CD14-positive monocyte (primary cell): Measurements from ENCODE around the gene STAT4. TPM values are rescaled to one million over a fixed set of nuclear protein-coding genes. Genes with fewer than 3 reads are reported as not detected.

ENCODE experiments used
- DNase-seq, 3 donors: peaks; one replicate each; pipeline ENCODE4 v3.0.0-alpha.2; 2011 to 2022
- H2AFZ ChIP-seq: 2 replicates; pipeline ENCODE4 v1.6.0; 2012; ENCODE audit warnings: mild to moderate bottlenecking, low read depth, low read length, inconsistent platforms; ENCODE audit not compliant: insufficient read depth, poor library complexity, severe bottlenecking
- H3K27ac ChIP-seq, 2 donors: 1 replicate in 1 of 2; 2 replicates in 1 of 2; pipeline ENCODE4 v1.5.1; 2012 to 2013; ENCODE audit warnings: low read length in 2 of 2, control low read depth in 1 of 2, inconsistent platforms in 1 of 2, low read depth in 1 of 2, mild to moderate bottlenecking in 1 of 2
- H3K27me3 ChIP-seq, 2 donors: one replicate each; pipeline versions ENCODE4 v1.6.0 to v1.6.1; 2011 to 2013; ENCODE audit warnings: low read length in 2 of 2; ENCODE audit not compliant: control insufficient read depth in 2 of 2, insufficient read depth in 2 of 2
- H3K36me3 ChIP-seq, 2 donors: replicated peaks in 1 of 2; 1 replicate in 1 of 2; 2 replicates in 1 of 2; pipeline versions ENCODE4 v1.5.1 to v1.6.1; 2012 to 2013; ENCODE audit warnings: low read length in 2 of 2, control low read depth in 1 of 2, inconsistent platforms in 1 of 2, mild to moderate bottlenecking in 1 of 2; ENCODE audit not compliant: insufficient read depth in 2 of 2, control insufficient read depth in 1 of 2
- H3K4me1 ChIP-seq, 2 donors: 1 replicate in 1 of 2; 2 replicates in 1 of 2; pipeline versions ENCODE4 v1.5.1 to v1.6.1; 2012 to 2013; ENCODE audit warnings: low read length in 2 of 2, control low read depth in 1 of 2, inconsistent platforms in 1 of 2, mild to moderate bottlenecking in 1 of 2, moderate library complexity in 1 of 2; ENCODE audit not compliant: insufficient read depth in 2 of 2, control insufficient read depth in 1 of 2
- H3K4me2 ChIP-seq: replicated peaks from 2 replicates; pipeline ENCODE3; 2012; ENCODE audit warnings: low read length, moderate library complexity, mild to moderate bottlenecking; ENCODE audit not compliant: poor library complexity, severe bottlenecking; ENCODE audit errors: extremely low read depth
- H3K4me3 ChIP-seq, 3 experiments: fragments of 200-600 bp in 1 of 3; sonication (generic) in 1 of 3; replicated peaks in 1 of 3; 1 replicate in 2 of 3; 2 replicates in 1 of 3; pipeline ENCODE4 v1.5.1; 2011 to 2013; ENCODE audit warnings: low read length in 3 of 3, mild to moderate bottlenecking in 3 of 3, control low read depth in 2 of 3, low read depth in 2 of 3, inconsistent platforms in 1 of 3, moderate library complexity in 1 of 3
- H3K79me2 ChIP-seq: 2 replicates; pipeline ENCODE4 v1.6.0; 2012; ENCODE audit warnings: mild to moderate bottlenecking, control low read depth, inconsistent platforms, low read length, moderate library complexity; ENCODE audit not compliant: insufficient read depth
- H3K9ac ChIP-seq: 2 replicates; pipeline ENCODE4 v1.6.0; 2017; ENCODE audit warnings: low read length, mild to moderate bottlenecking; ENCODE audit not compliant: insufficient read depth, poor library complexity, severe bottlenecking
- H3K9me3 ChIP-seq, 2 donors: replicated peaks in 1 of 2; 1 replicate in 1 of 2; 2 replicates in 1 of 2; pipeline versions ENCODE4 v1.5.1 to v1.6.1; 2012 to 2013; ENCODE audit warnings: low read length in 2 of 2, control low read depth in 1 of 2; ENCODE audit not compliant: control insufficient read depth in 1 of 2, insufficient read depth in 1 of 2
- H4K20me1 ChIP-seq: 2 replicates; pipeline ENCODE4 v1.6.0; 2012; ENCODE audit warnings: mild to moderate bottlenecking, low read length, control low read depth, moderate library complexity; ENCODE audit not compliant: insufficient read depth
- H3K27ac Mint-ChIP-seq, 7 donors: one replicate each; pipeline ENCODE4 v1.8.0; 2020; ENCODE audit warnings: mild to moderate bottlenecking in 7 of 7, mixed read lengths in 7 of 7, moderate library complexity in 6 of 7, inconsistent platforms in 2 of 7
- H3K27me3 Mint-ChIP-seq, 3 donors: one replicate each; pipeline ENCODE4 v1.8.0; 2021 to 2022; ENCODE audit warnings: low read depth in 3 of 3, mild to moderate bottlenecking in 3 of 3, mixed read lengths in 3 of 3, moderate library complexity in 3 of 3, inconsistent platforms in 1 of 3
- H3K36me3 Mint-ChIP-seq, 2 donors: one replicate each; pipeline ENCODE4 v1.8.0; 2020; ENCODE audit warnings: mixed read lengths in 2 of 2, inconsistent platforms in 1 of 2, mild to moderate bottlenecking in 1 of 2
- H3K4me1 Mint-ChIP-seq: one replicate; pipeline ENCODE4 v1.8.0; 2020; ENCODE audit warnings: mild to moderate bottlenecking, mixed read lengths
- H3K4me3 Mint-ChIP-seq, 2 donors: one replicate each; pipeline ENCODE4 v1.8.0; 2020; ENCODE audit warnings: mild to moderate bottlenecking in 2 of 2, mixed read lengths in 2 of 2, moderate library complexity in 1 of 2
- H3K9me3 Mint-ChIP-seq, 7 donors: one replicate each; pipeline ENCODE4 v1.8.0; 2020 to 2022; ENCODE audit warnings: mixed read lengths in 7 of 7, mild to moderate bottlenecking in 6 of 7, moderate library complexity in 6 of 7, inconsistent platforms in 2 of 7
- WGBS: methylation state at CpG from one replicate; pipeline ENCODE4 v1.1.5; 2013; ENCODE audit warnings: missing lambda C conversion rate; ENCODE audit not compliant: insufficient coverage; 5-methylcytosine and 5-hydroxymethylcytosine counted together
- intact Hi-C, 2 donors: fragments of 100-400 bp; cut with micrococcal nuclease; formaldehyde crosslinking; loops; one replicate each; pipeline versions ENCODE4 v1.15.0 to v1.15.1; 2023
- polyA plus RNA-seq, 3 donors: library from polyadenylated mRNA; depleted of rRNA in 1 of 3; unstranded in 2 of 3; stranded (reverse) in 1 of 3; fragments of 300-500 nt in 2 of 3; fragments of >200 nt in 1 of 3; fragmentation: Illumina TruSeq in 2 of 3; gene quantifications; 1 replicate in 2 of 3; 2 replicates in 1 of 3; pipeline ENCODE4 v1.2.3, GENCODE V29; 2012 to 2021
- TF ChIP-seq, protein P1 (sequence below): fragments of 200-600 bp; IDR thresholded peaks from one replicate; pipeline ENCODE4 v1.8.0; 2022; ENCODE audit warnings: antibody characterized with exemption, mild to moderate bottlenecking

The STAT4 gene
- polyA plus RNA-seq, 3 donors, result 0.31 to 0.52 (median 0.31) TPM

DNA sequence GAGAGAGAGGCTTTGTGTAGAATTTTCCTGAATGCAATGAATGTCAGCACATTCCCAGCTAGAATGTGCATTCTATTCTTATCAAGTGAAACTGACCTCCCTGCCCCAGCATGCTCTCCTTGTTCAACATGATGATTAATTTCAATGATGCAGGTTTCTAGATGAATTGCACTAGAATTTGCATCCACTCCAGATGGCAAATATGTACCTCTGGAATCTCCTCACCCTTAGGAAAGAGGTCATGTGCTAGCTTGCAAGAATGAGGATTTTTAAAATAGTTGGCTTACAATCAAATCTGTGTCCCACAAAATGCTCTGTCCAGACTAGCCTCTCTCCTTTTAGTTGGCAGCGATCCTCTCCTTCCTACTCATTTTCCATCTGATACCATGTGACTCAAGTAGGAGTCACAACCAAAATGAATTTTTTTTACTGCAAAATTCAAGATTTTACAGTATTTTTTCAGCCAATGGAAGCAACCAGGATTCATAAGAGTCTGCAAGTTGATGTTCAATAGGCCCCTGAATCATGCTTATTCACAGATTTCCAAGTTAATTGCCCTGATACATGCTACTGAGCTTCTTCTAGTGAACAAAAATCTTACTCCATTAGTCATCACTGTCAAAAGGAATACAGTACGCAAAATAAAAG, 21.0 kb upstream of the STAT4 start:
- Histone ChIP-seq H3K79me2 (no peaks in the 10 kb centered on the region), H3K27me3 (no peaks in the 10 kb centered on the region), H2AFZ (no peak overlapping the region), H3K4me1 (no peaks in the 10 kb centered on the region), H3K9ac (no peak overlapping the region), H3K27ac (no peak overlapping the region), H3K9me3 (no peaks in the 10 kb centered on the region), H3K4me3 (no peak overlapping the region), H3K36me3 (no peaks in the 10 kb centered on the region), H4K20me1 (no peaks in the 10 kb centered on the region), H3K4me2 (no peak overlapping the region)
- H3K9me3 Mint-ChIP-seq, result no peaks in the 10 kb centered on the region
- H3K4me1 Mint-ChIP-seq, result no peaks in the 10 kb centered on the region
- peaks cover 0 to 2% (median 0%) of the 10 kb centered on the region in 3 donors for H3K27me3 Mint-ChIP-seq
- WGBS, result 100% methylated on average over 1 of the region's 2 CpGs
- H3K36me3 Mint-ChIP-seq, result no peaks in the 10 kb centered on the region
- TF ChIP-seq, protein P1, sequence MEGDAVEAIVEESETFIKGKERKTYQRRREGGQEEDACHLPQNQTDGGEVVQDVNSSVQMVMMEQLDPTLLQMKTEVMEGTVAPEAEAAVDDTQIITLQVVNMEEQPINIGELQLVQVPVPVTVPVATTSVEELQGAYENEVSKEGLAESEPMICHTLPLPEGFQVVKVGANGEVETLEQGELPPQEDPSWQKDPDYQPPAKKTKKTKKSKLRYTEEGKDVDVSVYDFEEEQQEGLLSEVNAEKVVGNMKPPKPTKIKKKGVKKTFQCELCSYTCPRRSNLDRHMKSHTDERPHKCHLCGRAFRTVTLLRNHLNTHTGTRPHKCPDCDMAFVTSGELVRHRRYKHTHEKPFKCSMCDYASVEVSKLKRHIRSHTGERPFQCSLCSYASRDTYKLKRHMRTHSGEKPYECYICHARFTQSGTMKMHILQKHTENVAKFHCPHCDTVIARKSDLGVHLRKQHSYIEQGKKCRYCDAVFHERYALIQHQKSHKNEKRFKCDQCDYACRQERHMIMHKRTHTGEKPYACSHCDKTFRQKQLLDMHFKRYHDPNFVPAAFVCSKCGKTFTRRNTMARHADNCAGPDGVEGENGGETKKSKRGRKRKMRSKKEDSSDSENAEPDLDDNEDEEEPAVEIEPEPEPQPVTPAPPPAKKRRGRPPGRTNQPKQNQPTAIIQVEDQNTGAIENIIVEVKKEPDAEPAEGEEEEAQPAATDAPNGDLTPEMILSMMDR, result no peak
- H3K27ac Mint-ChIP-seq, result no peak overlapping the region
- DNase-seq, result no peak
- intact Hi-C loops, result no loop called here
- no peak overlapping the region for H3K4me3 Mint-ChIP-seq

DNA sequence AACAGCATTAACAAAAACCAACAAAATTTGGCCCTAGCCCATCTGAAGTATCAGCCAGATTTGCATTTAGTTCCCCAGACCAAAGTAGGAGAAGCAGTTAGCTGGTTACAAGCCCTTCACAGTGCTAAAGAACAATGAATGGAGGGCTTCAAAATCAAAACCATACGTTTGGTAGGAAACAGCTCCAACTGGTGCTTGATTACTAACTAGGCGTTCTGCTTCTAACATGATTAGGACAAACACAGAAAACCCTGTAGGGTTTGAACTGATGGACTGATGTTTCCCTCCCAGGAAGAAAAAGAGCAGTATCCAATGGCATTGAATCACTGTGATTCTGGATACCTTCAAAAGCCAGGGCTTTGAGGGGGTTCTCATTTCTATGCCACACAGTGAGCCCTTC, 20.5 kb upstream of the STAT4 start:
- H3K4me3 Mint-ChIP-seq, result no peak overlapping the region
- WGBS, result 86% methylated on average over 2 of the region's 2 CpGs
- H3K9me3 ChIP-seq, result no peaks in the 10 kb centered on the region
- no peaks in the 10 kb centered on the region for H3K4me1 Mint-ChIP-seq
- no peaks in the 10 kb centered on the region for H3K79me2 ChIP-seq
- no peaks in the 10 kb centered on the region for H4K20me1 ChIP-seq
- H3K4me2 ChIP-seq, result no peak overlapping the region
- TF ChIP-seq, protein P1, result no peak
- no peaks in the 10 kb centered on the region for H3K36me3 ChIP-seq
- H3K9ac ChIP-seq, result no peak overlapping the region
- DNase-seq, result no peak
- peaks cover 0 to 2% (median 0%) of the 10 kb centered on the region in 3 donors for H3K27me3 Mint-ChIP-seq
- no peaks in the 10 kb centered on the region for H3K36me3 Mint-ChIP-seq
- no peaks in the 10 kb centered on the region for H3K4me1 ChIP-seq
- no peak overlapping the region for H3K27ac ChIP-seq
- no peaks in the 10 kb centered on the region for H3K27me3 ChIP-seq
- no peak overlapping the region for H3K27ac Mint-ChIP-seq
- H3K9me3 Mint-ChIP-seq, result no peaks in the 10 kb centered on the region
- no peak overlapping the region for H3K4me3 ChIP-seq
- intact Hi-C loops, result no loop called here
- H2AFZ ChIP-seq, result no peak overlapping the region
